ENCODE results near the gene GMPPA. TPM values are rescaled to one million over a fixed set of nuclear protein-coding genes. Genes with fewer than 3 reads are reported as not detected.

Gene GMPPA
- total RNA-seq, 1 donor from 2014 or later = 25.3 TPM

GRCh38 chr2:219519526-219519916 is 20.8 kb downstream of the GMPPA start:
- peaks cover 89% of the 10 kb centered on the region for H3K27me3 ChIP-seq

GRCh38 chr2:219520079-219520478 is 21.4 kb downstream of the GMPPA start:
- no peak for ATAC-seq
- Histone ChIP-seq H3K27ac (no peak overlapping the region), H3K4me1 (peaks cover 10% of the 10 kb centered on the region), H3K36me3 (no peaks in the 10 kb centered on the region), H3K4me3 (no peak overlapping the region), H3K9me3 (no peaks in the 10 kb centered on the region), H3K27me3 (peaks cover 89% of the 10 kb centered on the region)
- TF ChIP-seq, protein P1, sequence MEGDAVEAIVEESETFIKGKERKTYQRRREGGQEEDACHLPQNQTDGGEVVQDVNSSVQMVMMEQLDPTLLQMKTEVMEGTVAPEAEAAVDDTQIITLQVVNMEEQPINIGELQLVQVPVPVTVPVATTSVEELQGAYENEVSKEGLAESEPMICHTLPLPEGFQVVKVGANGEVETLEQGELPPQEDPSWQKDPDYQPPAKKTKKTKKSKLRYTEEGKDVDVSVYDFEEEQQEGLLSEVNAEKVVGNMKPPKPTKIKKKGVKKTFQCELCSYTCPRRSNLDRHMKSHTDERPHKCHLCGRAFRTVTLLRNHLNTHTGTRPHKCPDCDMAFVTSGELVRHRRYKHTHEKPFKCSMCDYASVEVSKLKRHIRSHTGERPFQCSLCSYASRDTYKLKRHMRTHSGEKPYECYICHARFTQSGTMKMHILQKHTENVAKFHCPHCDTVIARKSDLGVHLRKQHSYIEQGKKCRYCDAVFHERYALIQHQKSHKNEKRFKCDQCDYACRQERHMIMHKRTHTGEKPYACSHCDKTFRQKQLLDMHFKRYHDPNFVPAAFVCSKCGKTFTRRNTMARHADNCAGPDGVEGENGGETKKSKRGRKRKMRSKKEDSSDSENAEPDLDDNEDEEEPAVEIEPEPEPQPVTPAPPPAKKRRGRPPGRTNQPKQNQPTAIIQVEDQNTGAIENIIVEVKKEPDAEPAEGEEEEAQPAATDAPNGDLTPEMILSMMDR (IDR thresholded peaks at IDR 0.05) = no peak
- intact Hi-C loops (cut with DNase I) = loop anchor here (10.0 kb wide), 1 partner anchor 115 kb away; no protein-coding TSS in a partner anchor
- no peak for DNase-seq

More at GRCh38 chr2:219519526-219519916, 20.8 kb downstream of the GMPPA start:
- Histone ChIP-seq H3K4me1 (peaks cover 10% of the 10 kb centered on the region), H3K27ac (no peak overlapping the region), H3K4me3 (no peak overlapping the region), H3K9me3 (no peaks in the 10 kb centered on the region), H3K36me3 (no peaks in the 10 kb centered on the region)
- no peak for ATAC-seq
- TF ChIP-seq, protein P1 (IDR thresholded peaks at IDR 0.05) = no peak
- intact Hi-C loops (cut with DNase I) = no loop called here
- no peak for DNase-seq

DNA sequence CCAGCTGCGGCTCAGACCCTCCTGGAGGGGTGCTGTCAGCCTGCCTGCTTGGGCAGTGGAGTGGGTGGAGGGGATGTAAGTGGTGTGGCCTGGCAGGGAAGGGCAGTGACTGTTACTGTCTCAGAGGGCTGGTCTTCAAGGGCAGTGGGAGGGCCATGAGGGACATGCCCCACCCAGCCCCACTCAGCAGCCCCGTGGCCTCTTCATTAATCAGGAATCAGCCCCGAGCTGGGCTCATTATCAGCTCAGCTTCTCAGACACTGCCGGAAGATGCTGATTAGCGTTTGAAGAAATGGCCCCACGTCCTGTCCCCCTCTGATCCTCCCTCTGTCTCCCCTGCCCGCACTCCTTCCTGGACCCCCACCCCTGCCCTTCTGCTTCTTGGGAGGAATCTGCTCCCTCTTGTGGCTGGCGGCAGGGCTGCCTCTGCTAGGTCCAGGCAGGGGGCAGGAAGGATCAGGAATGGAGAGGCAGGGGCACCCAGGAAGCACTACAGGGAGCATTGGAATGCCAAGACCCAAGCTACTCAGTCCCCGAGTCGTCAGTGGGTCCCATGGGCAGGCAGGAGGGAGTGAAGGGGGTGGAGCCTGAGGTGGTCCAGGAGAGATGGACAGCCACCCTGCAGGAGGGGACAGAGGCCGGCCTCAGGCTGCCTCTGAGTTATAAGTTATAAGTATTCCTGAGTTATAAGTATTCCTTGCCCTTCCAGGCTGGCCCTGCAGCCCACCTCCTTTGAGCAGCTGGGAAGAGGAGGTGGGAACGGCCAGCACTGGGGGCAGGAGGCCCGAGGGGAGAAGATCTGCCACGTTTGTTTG is 22.6 kb downstream of the GMPPA start:
- Histone ChIP-seq H3K4me3 (no peak overlapping the region), H3K27me3 (peaks cover 91% of the 10 kb centered on the region), H3K4me1 (peaks cover 10% of the 10 kb centered on the region), H3K36me3 (no peaks in the 10 kb centered on the region), H3K27ac (no peak overlapping the region), H3K9me3 (no peaks in the 10 kb centered on the region)
- TF ChIP-seq, protein P1 (IDR thresholded peaks at IDR 0.05) = peak; percentile 40
- intact Hi-C loops (cut with DNase I) = loop anchor here (10.0 kb wide), 1 partner anchor 116 kb away; no protein-coding TSS in a partner anchor
- DNase-seq (no peak), ATAC-seq (peak; percentile 32)

- peaks cover 93% of the 10 kb centered on the region for H3K27me3 ChIP-seq
- H3K36me3 ChIP-seq = no peaks in the 10 kb centered on the region
- H3K4me3 ChIP-seq = no peak overlapping the region
- TF ChIP-seq, protein P1 (IDR thresholded peaks at IDR 0.05) = no peak
- intact Hi-C loops (cut with DNase I) = loop anchor here (10.0 kb wide), 1 partner anchor 118 kb away; no protein-coding TSS in a partner anchor
- H3K4me1 ChIP-seq = peaks cover 10% of the 10 kb centered on the region
- H3K27ac ChIP-seq = no peak overlapping the region
- no peaks in the 10 kb centered on the region for H3K9me3 ChIP-seq
- no peak for ATAC-seq
- DNase-seq = no peak
Observed at GRCh38 chr2:219522111-219523030, 23.7 kb downstream of the GMPPA start.

- peaks cover 10% of the 10 kb centered on the region for H3K4me1 ChIP-seq
- no peak for DNase-seq
Observed at GRCh38 chr2:219523031-219523671, 24.5 kb downstream of the GMPPA start.

More at GRCh38 chr2:219523031-219523671, 24.5 kb downstream of the GMPPA start:
- intact Hi-C loops (cut with DNase I) = loop anchor here (10.0 kb wide), 1 partner anchor 118 kb away; no protein-coding TSS in a partner anchor
- Histone ChIP-seq H3K36me3 (no peaks in the 10 kb centered on the region), H3K4me3 (no peak overlapping the region), H3K27ac (no peak overlapping the region), H3K9me3 (no peaks in the 10 kb centered on the region), H3K27me3 (peaks cover 94% of the 10 kb centered on the region)
- ATAC-seq = no peak
- TF ChIP-seq, protein P1 (IDR thresholded peaks at IDR 0.05) = no peak

Data from upper lobe of right lung (tissue), 1 donor.